SK-N-SH (cell line): ENCODE results near the gene CFAP221.

Experiments used
- EP300 ChIP-seq, 2 experiments: IDR thresholded peaks; 2 replicates each; pipeline versions ENCODE4 v1.4.0 to v1.6.1; 2012; ENCODE audit warnings: borderline replicate concordance in 1 of 2, low read depth in 1 of 2, low read length in 1 of 2
- EZH2phosphoT487 ChIP-seq: fragments of 200-600 bp; sonication (generic); IDR thresholded peaks from 2 replicates; pipeline ENCODE4 v1.6.1; 2017; ENCODE audit warnings: low read depth, mixed run types, mild to moderate bottlenecking, antibody characterized with exemption, moderate library complexity, borderline replicate concordance
- GATA2 ChIP-seq: sonication (generic); formaldehyde crosslinking; IDR thresholded peaks from 2 replicates; pipeline ENCODE4 v1.5.0; 2020; ENCODE audit warnings: mild to moderate bottlenecking, missing genetic modification reagents
- JUND ChIP-seq: IDR thresholded peaks from 2 replicates; pipeline ENCODE4 v1.4.0; 2012
- POLR2AphosphoS5 ChIP-seq: IDR thresholded peaks from 2 replicates; pipeline ENCODE4 v1.6.1; 2012; ENCODE audit warnings: low read depth, low read length
- RAD21 ChIP-seq: IDR thresholded peaks from 2 replicates; pipeline ENCODE4 v1.6.1; 2012; ENCODE audit warnings: mild to moderate bottlenecking, low read length
- TCF12 ChIP-seq: IDR thresholded peaks from 2 replicates; pipeline ENCODE4 v1.4.0; 2012
- TEAD4 ChIP-seq: IDR thresholded peaks from 2 replicates; pipeline ENCODE4 v1.4.0; 2012; ENCODE audit warnings: mild to moderate bottlenecking, borderline replicate concordance; ENCODE audit not compliant: insufficient read depth
- YY1 ChIP-seq: IDR thresholded peaks from 2 replicates; pipeline ENCODE4 v1.4.0; 2012; ENCODE audit warnings: low read depth, mild to moderate bottlenecking
- TF ChIP-seq, protein P1 (sequence below): fragments of 200-600 bp; sonication (generic); IDR thresholded peaks from 2 replicates; pipeline ENCODE4 v1.6.1; 2017; ENCODE audit warnings: antibody characterized with exemption, mild to moderate bottlenecking, moderate library complexity
- TF ChIP-seq, protein P2 (sequence below): IDR thresholded peaks from 2 replicates; pipeline ENCODE4; 2012
- TF ChIP-seq, protein P3 (sequence below): IDR thresholded peaks from 2 replicates; pipeline ENCODE4 v1.6.1; 2012; ENCODE audit warnings: mild to moderate bottlenecking, low read depth, low read length, moderate library complexity

DNA sequence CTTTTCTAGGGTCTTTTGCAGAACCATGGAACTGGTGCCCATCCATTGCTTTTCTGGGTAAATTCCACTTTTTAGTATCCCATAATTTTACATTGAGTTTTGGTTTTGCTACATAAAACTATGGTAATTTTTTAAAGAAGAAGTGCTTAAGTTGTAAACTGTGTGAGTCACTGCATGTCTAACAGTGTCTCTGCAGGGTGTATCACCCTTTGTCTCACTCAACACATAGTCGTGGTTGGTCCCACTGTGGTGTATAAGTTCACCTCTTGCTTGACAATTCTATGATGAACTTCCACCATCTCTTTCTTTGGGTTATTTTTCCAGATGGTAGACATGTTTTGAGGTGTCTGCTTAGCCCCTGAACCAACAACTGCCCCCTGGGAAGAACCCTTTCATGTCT, 30.4 kb upstream of the CFAP221 start:
- TF ChIP-seq, protein P1, sequence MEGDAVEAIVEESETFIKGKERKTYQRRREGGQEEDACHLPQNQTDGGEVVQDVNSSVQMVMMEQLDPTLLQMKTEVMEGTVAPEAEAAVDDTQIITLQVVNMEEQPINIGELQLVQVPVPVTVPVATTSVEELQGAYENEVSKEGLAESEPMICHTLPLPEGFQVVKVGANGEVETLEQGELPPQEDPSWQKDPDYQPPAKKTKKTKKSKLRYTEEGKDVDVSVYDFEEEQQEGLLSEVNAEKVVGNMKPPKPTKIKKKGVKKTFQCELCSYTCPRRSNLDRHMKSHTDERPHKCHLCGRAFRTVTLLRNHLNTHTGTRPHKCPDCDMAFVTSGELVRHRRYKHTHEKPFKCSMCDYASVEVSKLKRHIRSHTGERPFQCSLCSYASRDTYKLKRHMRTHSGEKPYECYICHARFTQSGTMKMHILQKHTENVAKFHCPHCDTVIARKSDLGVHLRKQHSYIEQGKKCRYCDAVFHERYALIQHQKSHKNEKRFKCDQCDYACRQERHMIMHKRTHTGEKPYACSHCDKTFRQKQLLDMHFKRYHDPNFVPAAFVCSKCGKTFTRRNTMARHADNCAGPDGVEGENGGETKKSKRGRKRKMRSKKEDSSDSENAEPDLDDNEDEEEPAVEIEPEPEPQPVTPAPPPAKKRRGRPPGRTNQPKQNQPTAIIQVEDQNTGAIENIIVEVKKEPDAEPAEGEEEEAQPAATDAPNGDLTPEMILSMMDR: no peak
- TF ChIP-seq, protein P2, sequence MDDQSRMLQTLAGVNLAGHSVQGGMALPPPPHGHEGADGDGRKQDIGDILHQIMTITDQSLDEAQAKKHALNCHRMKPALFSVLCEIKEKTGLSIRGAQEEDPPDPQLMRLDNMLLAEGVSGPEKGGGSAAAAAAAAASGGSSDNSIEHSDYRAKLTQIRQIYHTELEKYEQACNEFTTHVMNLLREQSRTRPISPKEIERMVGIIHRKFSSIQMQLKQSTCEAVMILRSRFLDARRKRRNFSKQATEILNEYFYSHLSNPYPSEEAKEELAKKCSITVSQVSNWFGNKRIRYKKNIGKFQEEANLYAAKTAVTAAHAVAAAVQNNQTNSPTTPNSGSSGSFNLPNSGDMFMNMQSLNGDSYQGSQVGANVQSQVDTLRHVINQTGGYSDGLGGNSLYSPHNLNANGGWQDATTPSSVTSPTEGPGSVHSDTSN: no peak
- TF ChIP-seq GATA2 (CRISPR knock-in tag) (no peak), EP300 (IDR thresholded peaks at IDR 0.05; ENCODE audit: borderline replicate concordance in 1 of 2, low read depth in 1 of 2, low read length in 1 of 2) (no peak), YY1 (no peak), JUND (no peak), RAD21 (no peak), EZH2phosphoT487 (no peak), TEAD4 (no peak), TCF12 (no peak), POLR2AphosphoS5 (no peak)
- TF ChIP-seq, protein P3, sequence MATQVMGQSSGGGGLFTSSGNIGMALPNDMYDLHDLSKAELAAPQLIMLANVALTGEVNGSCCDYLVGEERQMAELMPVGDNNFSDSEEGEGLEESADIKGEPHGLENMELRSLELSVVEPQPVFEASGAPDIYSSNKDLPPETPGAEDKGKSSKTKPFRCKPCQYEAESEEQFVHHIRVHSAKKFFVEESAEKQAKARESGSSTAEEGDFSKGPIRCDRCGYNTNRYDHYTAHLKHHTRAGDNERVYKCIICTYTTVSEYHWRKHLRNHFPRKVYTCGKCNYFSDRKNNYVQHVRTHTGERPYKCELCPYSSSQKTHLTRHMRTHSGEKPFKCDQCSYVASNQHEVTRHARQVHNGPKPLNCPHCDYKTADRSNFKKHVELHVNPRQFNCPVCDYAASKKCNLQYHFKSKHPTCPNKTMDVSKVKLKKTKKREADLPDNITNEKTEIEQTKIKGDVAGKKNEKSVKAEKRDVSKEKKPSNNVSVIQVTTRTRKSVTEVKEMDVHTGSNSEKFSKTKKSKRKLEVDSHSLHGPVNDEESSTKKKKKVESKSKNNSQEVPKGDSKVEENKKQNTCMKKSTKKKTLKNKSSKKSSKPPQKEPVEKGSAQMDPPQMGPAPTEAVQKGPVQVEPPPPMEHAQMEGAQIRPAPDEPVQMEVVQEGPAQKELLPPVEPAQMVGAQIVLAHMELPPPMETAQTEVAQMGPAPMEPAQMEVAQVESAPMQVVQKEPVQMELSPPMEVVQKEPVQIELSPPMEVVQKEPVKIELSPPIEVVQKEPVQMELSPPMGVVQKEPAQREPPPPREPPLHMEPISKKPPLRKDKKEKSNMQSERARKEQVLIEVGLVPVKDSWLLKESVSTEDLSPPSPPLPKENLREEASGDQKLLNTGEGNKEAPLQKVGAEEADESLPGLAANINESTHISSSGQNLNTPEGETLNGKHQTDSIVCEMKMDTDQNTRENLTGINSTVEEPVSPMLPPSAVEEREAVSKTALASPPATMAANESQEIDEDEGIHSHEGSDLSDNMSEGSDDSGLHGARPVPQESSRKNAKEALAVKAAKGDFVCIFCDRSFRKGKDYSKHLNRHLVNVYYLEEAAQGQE: no peak
